Kidney (tissue), 14 donors: ENCODE results near the gene TERT. TPM values are rescaled to one million over a fixed set of nuclear protein-coding genes. Genes with fewer than 3 reads are reported as not detected.
A peak's percentile ranks its signal among the peaks of the same experiment; 100 is the strongest.

ENCODE experiments used
- DNase-seq, 5 donors: peaks; one replicate each; pipeline ENCODE4 v3.0.0-alpha.2; 2013 to 2020
- FAIRE-seq: peaks from 2 replicates; lab custom pipeline; 2012; peaks lifted over from hg19 to GRCh38; lab: Jason Lieb, UNC
- H3K27ac ChIP-seq, 2 donors: one replicate each; pipeline ENCODE4 v1.7.0; 2013; ENCODE audit warnings: low read depth in 2 of 2, low read length in 2 of 2, inconsistent platforms in 1 of 2
- H3K27me3 ChIP-seq: one replicate; pipeline ENCODE4 v1.7.1; 2013; ENCODE audit warnings: low read length, inconsistent platforms; ENCODE audit not compliant: control insufficient read depth, insufficient read depth
- H3K36me3 ChIP-seq, 3 donors: one replicate each; pipeline versions ENCODE4 v1.7.0 to v1.7.1; 2013; ENCODE audit warnings: low read length in 3 of 3, control low read depth in 1 of 3, inconsistent platforms in 1 of 3; ENCODE audit not compliant: insufficient read depth in 3 of 3, control insufficient read depth in 2 of 3
- H3K4me1 ChIP-seq, 3 donors: one replicate each; pipeline versions ENCODE4 v1.7.0 to v1.7.1; 2013; ENCODE audit warnings: low read length in 3 of 3, inconsistent platforms in 1 of 3, low read depth in 1 of 3; ENCODE audit not compliant: control insufficient read depth in 2 of 3, insufficient read depth in 2 of 3
- H3K4me3 ChIP-seq, 3 donors: one replicate each; pipeline versions ENCODE4 v1.7.0 to v1.8.1; 2013; ENCODE audit warnings: low read length in 3 of 3, control low read depth in 1 of 3, inconsistent platforms in 1 of 3
- H3K9ac ChIP-seq, 3 donors: one replicate each; pipeline versions ENCODE4 v1.7.0 to v1.7.1; 2013; ENCODE audit warnings: low read length in 3 of 3, control low read depth in 1 of 3, inconsistent platforms in 1 of 3
- H3K9me3 ChIP-seq, 3 donors: one replicate each; pipeline versions ENCODE4 v1.7.0 to v1.7.1; 2013; ENCODE audit warnings: low read length in 3 of 3, control low read depth in 1 of 3, inconsistent platforms in 1 of 3; ENCODE audit not compliant: control insufficient read depth in 2 of 3, insufficient read depth in 1 of 3
- CTCF ChIP-seq: IDR thresholded peaks from 3 replicates; pipeline ENCODE4 v1.5.1; 2012; ENCODE audit warnings: mild to moderate bottlenecking, moderate library complexity, borderline replicate concordance; ENCODE audit not compliant: insufficient read depth; ENCODE audit errors: extremely low read depth
- intact Hi-C: fragments of 100-400 bp; cut with DNase I; formaldehyde crosslinking; loops from one replicate; pipeline ENCODE4 v1.11.1; 2022
- polyA plus RNA-seq: library from polyadenylated mRNA; stranded (reverse); fragments of 350-450 nt; fragmentation: Illumina TruSeq; extraction: RNeasy Lipid Tissue Mini Kit (QIAGEN cat#74804); gene quantifications from one replicate; pipeline ENCODE4 v1.2.3, GENCODE V29; 2014; ENCODE audit warnings: low read depth, low replicate concordance; ENCODE audit not compliant: insufficient read depth
- total RNA-seq: library from RNA; stranded (reverse); fragmentation: NEBNext Ultra II Directional; extraction: Animal tissue kit (Norgen Biotek cat#: 25700); gene quantifications from one replicate; pipeline ENCODE4 v1.2.1, GENCODE V29; 2021
- donor health status: control.
- donor health status: control.
- donor health status: control.
- donor health status: control.
- donor health status: control.
- donor health status: DM: yes; HTN: yes; CAD: no.
- donor health status: Normal renal cell carcinoma (clear cell type).

TERT gene
- total and polyA plus RNA-seq, 2 donors from 2014 or later = 0.91 TPM; not detected in 1

GRCh38 chr5:1217596-1218206 is 77.2 kb downstream of the TERT start:
- Histone ChIP-seq H3K4me1 (peaks cover 0 to 10% (median 0%) of the 10 kb centered on the region in 3 donors), H3K9me3 (peaks cover 0 to 2% (median 0%) of the 10 kb centered on the region in 3 donors), H3K36me3 (peaks cover 0 to 10% (median 7%) of the 10 kb centered on the region in 3 donors), H3K27me3 (no peaks in the 10 kb centered on the region), H3K27ac (no peak overlapping the region), H3K9ac (no peak overlapping the region), H3K4me3 (no peak overlapping the region)
- intact Hi-C loops = no loop called here
- FAIRE-seq (no peak), DNase-seq (peak; percentile 42 to 84 (median 83))
- no peak for TF ChIP-seq CTCF

- Histone ChIP-seq H3K9me3 (no peaks in the 10 kb centered on the region), H3K27me3 (no peaks in the 10 kb centered on the region), H3K27ac (no peak overlapping the region), H3K36me3 (peaks cover 0 to 3% (median 3%) of the 10 kb centered on the region in 3 donors), H3K4me1 (peaks cover 0 to 3% (median under 1%) of the 10 kb centered on the region in 3 donors), H3K4me3 (no peak overlapping the region), H3K9ac (no peak overlapping the region)
- FAIRE-seq (no peak), DNase-seq (peak in 1 of 5 donors; percentile 44)
- TF ChIP-seq CTCF = no peak
- intact Hi-C loops = no loop called here
Measured at GRCh38 chr5:1216918-1217295, 78.0 kb downstream of the TERT start.

- FAIRE-seq (no peak), DNase-seq (peak in 1 of 5 donors; percentile 51)
- intact Hi-C loops = no loop called here
Measured at GRCh38 chr5:1216211-1216917, 78.5 kb downstream of the TERT start.

More at GRCh38 chr5:1216211-1216917, 78.5 kb downstream of the TERT start:
- no peak for TF ChIP-seq CTCF
- H3K27me3 ChIP-seq = peaks cover 3% of the 10 kb centered on the region
- no peak overlapping the region for H3K27ac ChIP-seq
- H3K4me1 ChIP-seq = peaks cover 0 to 4% (median 0%) of the 10 kb centered on the region in 3 donors
- no peak overlapping the region for H3K4me3 ChIP-seq
- no peaks in the 10 kb centered on the region for H3K9me3 ChIP-seq
- peaks cover 3 to 7% (median 5%) of the 10 kb centered on the region in 3 donors for H3K36me3 ChIP-seq
- no peak overlapping the region for H3K9ac ChIP-seq
